ENCODE data around the gene HIGD1A.

Gene HIGD1A

GRCh38 chr3:42752441-42752840 lies 51.8 kb downstream of the HIGD1A start:
- Histone ChIP-seq H3F3A (ENCODE audit: insufficient read depth, low read length) (no peaks in the 10 kb centered on the region), H3K9me3 (replicated peaks; ENCODE audit: insufficient read depth, low read length) (no peaks in the 10 kb centered on the region), H4K20me1 (ENCODE audit: insufficient read depth, low read length) (no peaks in the 10 kb centered on the region), H3K36me3 (replicated peaks; ENCODE audit: insufficient read depth, low read length) (no peaks in the 10 kb centered on the region), H3K27ac (ENCODE audit: low read length) (no peak overlapping the region), H3K9ac (ENCODE audit: low read length) (no peak overlapping the region), H3K27me3 (replicated peaks; ENCODE audit: insufficient read depth, low read length) (no peaks in the 10 kb centered on the region), H3K4me1 (ENCODE audit: low read length) (no peaks in the 10 kb centered on the region), H3K79me2 (ENCODE audit: low read length) (no peaks in the 10 kb centered on the region), H2AFZ (ENCODE audit: low read length) (no peak overlapping the region), H3K9me2 (replicated peaks; ENCODE audit: insufficient read depth, low read length) (no peaks in the 10 kb centered on the region), H3K4me2 (ENCODE audit: low read depth, low read length) (no peak overlapping the region), H3K4me3 (ENCODE audit: low read length) (no peak overlapping the region)
- DNase-seq, result no peak
- TF ChIP-seq CTCF (IDR thresholded peaks at IDR 0.05; ENCODE audit: low read length) (no peak), EZH2phosphoT487 (IDR thresholded peaks at IDR 0.05; ENCODE audit: low read length) (no peak), EZH2 (optimal IDR thresholded peaks at IDR 0.05; ENCODE audit: low read depth, low read length) (no peak)

GRCh38 chr3:42751609-42752008 lies 52.7 kb downstream of the HIGD1A start:
- H3K79me2 ChIP-seq (ENCODE audit: low read length), result no peaks in the 10 kb centered on the region
- no peaks in the 10 kb centered on the region for H3K4me1 ChIP-seq (ENCODE audit: low read length)
- H2AFZ ChIP-seq (ENCODE audit: low read length), result no peak overlapping the region
- H3K9me2 ChIP-seq (replicated peaks; ENCODE audit: insufficient read depth, low read length), result no peaks in the 10 kb centered on the region
- H3K9ac ChIP-seq (ENCODE audit: low read length), result no peak overlapping the region
- H3K4me3 ChIP-seq (ENCODE audit: low read length), result no peak overlapping the region
- H3K9me3 ChIP-seq (replicated peaks; ENCODE audit: insufficient read depth, low read length), result no peaks in the 10 kb centered on the region
- no peak overlapping the region for H3K4me2 ChIP-seq (ENCODE audit: low read depth, low read length)
- H3K36me3 ChIP-seq (replicated peaks; ENCODE audit: insufficient read depth, low read length), result no peaks in the 10 kb centered on the region
- H4K20me1 ChIP-seq (ENCODE audit: insufficient read depth, low read length), result no peaks in the 10 kb centered on the region
- no peaks in the 10 kb centered on the region for H3K27me3 ChIP-seq (replicated peaks; ENCODE audit: insufficient read depth, low read length)
- no peak for DNase-seq
- no peak overlapping the region for H3K27ac ChIP-seq (ENCODE audit: low read length)
- TF ChIP-seq EZH2 (optimal IDR thresholded peaks at IDR 0.05; ENCODE audit: low read depth, low read length) (no peak), CTCF (IDR thresholded peaks at IDR 0.05; ENCODE audit: low read length) (no peak), EZH2phosphoT487 (IDR thresholded peaks at IDR 0.05; ENCODE audit: low read length) (no peak)
- no peaks in the 10 kb centered on the region for H3F3A ChIP-seq (ENCODE audit: insufficient read depth, low read length)

GRCh38 chr3:42750834-42751233 lies 53.5 kb downstream of the HIGD1A start:
- H3K79me2 ChIP-seq (ENCODE audit: low read length), result no peaks in the 10 kb centered on the region
- no peaks in the 10 kb centered on the region for H3K9me3 ChIP-seq (replicated peaks; ENCODE audit: insufficient read depth, low read length)
- H3F3A ChIP-seq (ENCODE audit: insufficient read depth, low read length), result no peaks in the 10 kb centered on the region
- H3K36me3 ChIP-seq (replicated peaks; ENCODE audit: insufficient read depth, low read length), result no peaks in the 10 kb centered on the region
- no peaks in the 10 kb centered on the region for H3K9me2 ChIP-seq (replicated peaks; ENCODE audit: insufficient read depth, low read length)
- no peak overlapping the region for H2AFZ ChIP-seq (ENCODE audit: low read length)
- H3K4me3 ChIP-seq (ENCODE audit: low read length), result no peak overlapping the region
- no peaks in the 10 kb centered on the region for H3K27me3 ChIP-seq (replicated peaks; ENCODE audit: insufficient read depth, low read length)
- H3K4me2 ChIP-seq (ENCODE audit: low read depth, low read length), result no peak overlapping the region
- H3K27ac ChIP-seq (ENCODE audit: low read length), result no peak overlapping the region
- no peak overlapping the region for H3K9ac ChIP-seq (ENCODE audit: low read length)
- no peaks in the 10 kb centered on the region for H3K4me1 ChIP-seq (ENCODE audit: low read length)
- DNase-seq, result no peak
- H4K20me1 ChIP-seq (ENCODE audit: insufficient read depth, low read length), result no peaks in the 10 kb centered on the region
- TF ChIP-seq EZH2phosphoT487 (IDR thresholded peaks at IDR 0.05; ENCODE audit: low read length), result no peak
- TF ChIP-seq EZH2 (optimal IDR thresholded peaks at IDR 0.05; ENCODE audit: low read depth, low read length), result no peak
- no peak for TF ChIP-seq CTCF (IDR thresholded peaks at IDR 0.05; ENCODE audit: low read length)

Measured in MM.1S (cell line).